IMR-90 (cell line): ENCODE measurements around the gene C1orf116. TPM values are rescaled to one million over a fixed set of nuclear protein-coding genes. Genes with fewer than 3 reads are reported as not detected.

Experiments
- ATAC-seq: fragments of 200-7000 bp; cut with Tn5 transposase; 2 replicates; pipeline ENCODE4 v1.9.1; 2020; ENCODE audit warnings: low read depth, mild to moderate bottlenecking, moderate library complexity
- BruUV-seq: library from RNA; stranded (reverse); fragments of 400-500 nt; replicated peaks from 2 replicates; lab custom pipeline; 2021; lab: Mats Ljungman, UMichigan
- CTCF ChIA-PET: fragments of 300-600 bp; formaldehyde crosslinking; extraction: SDS; loops from one replicate; lab custom pipeline; 2021; ENCODE audit warnings: antibody characterized with exemption; lab: Yijun Ruan, JAX
- POLR2A ChIA-PET: fragments of 300-600 bp; sonication (Branson Sonifier 250); formaldehyde crosslinking; loops from one replicate; lab custom pipeline; 2022; ENCODE audit warnings: antibody characterized with exemption; ENCODE audit not compliant: unreplicated experiment; lab: Charles Lee
- DNase-seq: peaks from one replicate; pipeline ENCODE4 v3.0.0; 2013
- H2AFZ ChIP-seq: replicated peaks from 2 replicates; pipeline ENCODE3; 2013; ENCODE audit warnings: low read length, mild to moderate bottlenecking; ENCODE audit not compliant: poor library complexity
- H2AK5ac ChIP-seq: 2 replicates; pipeline ENCODE4 v1.6.1; 2013; ENCODE audit warnings: low read depth, low read length, inconsistent platforms
- H2AK9ac ChIP-seq: replicated peaks from 2 replicates; pipeline ENCODE3; 2013; ENCODE audit warnings: mild to moderate bottlenecking, low read depth, low read length, moderate library complexity; ENCODE audit not compliant: poor library complexity
- H2BK120ac ChIP-seq: 2 replicates; pipeline ENCODE4 v1.6.1; 2013; ENCODE audit warnings: low read depth, low read length, inconsistent platforms
- H2BK15ac ChIP-seq: 3 replicates; pipeline ENCODE4 v1.6.1; 2013; ENCODE audit warnings: low read depth, low read length, inconsistent platforms
- H2BK20ac ChIP-seq: 2 replicates; pipeline ENCODE4 v1.6.1; 2013; ENCODE audit warnings: low read depth, mild to moderate bottlenecking, inconsistent platforms, low read length, moderate library complexity
- H2BK5ac ChIP-seq: 2 replicates; pipeline ENCODE4 v1.6.1; 2013; ENCODE audit warnings: mild to moderate bottlenecking, low read depth, low read length, inconsistent platforms; ENCODE audit not compliant: poor library complexity, severe bottlenecking
- H3K14ac ChIP-seq: replicated peaks from 2 replicates; pipeline ENCODE4 v1.6.1; 2013; ENCODE audit warnings: low read depth, low read length, inconsistent platforms
- H3K18ac ChIP-seq: 2 replicates; pipeline ENCODE4 v1.6.1; 2013; ENCODE audit warnings: low read depth, low read length, control low read depth
- H3K23ac ChIP-seq: 2 replicates; pipeline ENCODE4 v1.6.1; 2013; ENCODE audit warnings: low read depth, low read length, inconsistent platforms
- H3K27ac ChIP-seq: 2 replicates; pipeline ENCODE4 v1.5.1; 2013; ENCODE audit warnings: mild to moderate bottlenecking, control low read depth, low read length; ENCODE audit not compliant: insufficient read depth
- H3K27me3 ChIP-seq: 2 replicates; pipeline ENCODE4 v1.6.1; 2013; ENCODE audit warnings: low read length; ENCODE audit not compliant: control insufficient read depth, insufficient read depth
- H3K36me3 ChIP-seq: 2 replicates; pipeline ENCODE4 v1.6.1; 2013; ENCODE audit warnings: low read length, mixed read lengths; ENCODE audit not compliant: control insufficient read depth, insufficient read depth
- H3K4ac ChIP-seq: 2 replicates; pipeline ENCODE4 v1.6.1; 2013; ENCODE audit warnings: low read depth, low read length, inconsistent platforms
- H3K4me1 ChIP-seq: 2 replicates; pipeline ENCODE4 v1.6.1; 2013; ENCODE audit warnings: low read length, mixed read lengths; ENCODE audit not compliant: control insufficient read depth, insufficient read depth
- H3K4me2 ChIP-seq: 2 replicates; pipeline ENCODE4 v1.6.1; 2013; ENCODE audit warnings: low read depth, mild to moderate bottlenecking, control low read depth, low read length, moderate library complexity
- H3K4me3 ChIP-seq: 2 replicates; pipeline ENCODE4 v1.5.1; 2013; ENCODE audit warnings: low read depth, mild to moderate bottlenecking, control low read depth, low read length, moderate library complexity; ENCODE audit not compliant: insufficient read depth
- H3K56ac ChIP-seq: 2 replicates; pipeline ENCODE4 v1.6.1; 2013; ENCODE audit warnings: low read length, inconsistent platforms; ENCODE audit not compliant: insufficient read depth; ENCODE audit errors: extremely low read depth
- H3K79me1 ChIP-seq, 2 experiments: 2 replicates each; pipeline ENCODE4 v1.6.1; 2013; ENCODE audit warnings: low read length in 2 of 2, inconsistent platforms in 1 of 2, low read depth in 1 of 2
- H3K9ac ChIP-seq: 2 replicates; pipeline ENCODE4 v1.6.1; 2013; ENCODE audit warnings: low read depth, low read length, control low read depth
- H3K9me1 ChIP-seq: 2 replicates; pipeline ENCODE4 v1.6.1; 2013; ENCODE audit warnings: low read length, inconsistent platforms; ENCODE audit not compliant: insufficient read depth
- H3K9me3 ChIP-seq: 2 replicates; pipeline ENCODE4 v1.6.1; 2013; ENCODE audit warnings: low read length; ENCODE audit not compliant: control insufficient read depth, insufficient read depth
- H4K20me1 ChIP-seq: 2 replicates; pipeline ENCODE4 v1.6.1; 2013; ENCODE audit warnings: low read length, inconsistent platforms; ENCODE audit not compliant: insufficient read depth
- H4K5ac ChIP-seq: 2 replicates; pipeline ENCODE4 v1.6.1; 2013; ENCODE audit warnings: mild to moderate bottlenecking, low read depth, low read length, control low read depth
- H4K8ac ChIP-seq, 2 experiments: 2 replicates each; pipeline ENCODE4 v1.6.1; 2013; ENCODE audit warnings: low read depth in 2 of 2, low read length in 2 of 2, control low read depth in 1 of 2, inconsistent platforms in 1 of 2
- H4K91ac ChIP-seq: 2 replicates; pipeline ENCODE4 v1.6.1; 2013; ENCODE audit warnings: low read depth, low read length, inconsistent platforms; ENCODE audit not compliant: insufficient read depth
- BHLHE40 ChIP-seq: fragments of 150-350 bp; IDR thresholded peaks from 2 replicates; pipeline ENCODE4 v1.6.1; 2016; ENCODE audit warnings: mild to moderate bottlenecking, low read depth, low read length
- FOS ChIP-seq: fragments of 150-350 bp; IDR thresholded peaks from 2 replicates; pipeline ENCODE4 v1.6.1; 2016; ENCODE audit warnings: low read depth, low read length
- MAFK ChIP-seq: IDR thresholded peaks from 2 replicates; pipeline ENCODE4 v1.6.1; 2012; ENCODE audit warnings: low read depth, low read length, improper control_type of control experiment
- MXI1 ChIP-seq: IDR thresholded peaks from 2 replicates; pipeline ENCODE4 v1.6.1; 2012; ENCODE audit warnings: low read depth, mild to moderate bottlenecking, low read length, moderate library complexity, borderline replicate concordance
- NFE2L2 ChIP-seq: fragments of 150-350 bp; IDR thresholded peaks from 2 replicates; pipeline ENCODE4 v1.6.1; 2016; ENCODE audit warnings: low read depth, mild to moderate bottlenecking, low read length
- POLR2A ChIP-seq: IDR thresholded peaks from 2 replicates; pipeline ENCODE4 v1.6.1; 2012; ENCODE audit warnings: mild to moderate bottlenecking, low read depth, low read length
- RAD21 ChIP-seq: IDR thresholded peaks from 2 replicates; pipeline ENCODE4 v1.6.1; 2012; ENCODE audit warnings: low read length, improper control_type of control experiment
- RFX5 ChIP-seq: IDR thresholded peaks from 2 replicates; pipeline ENCODE4 v1.8.0; 2012; ENCODE audit warnings: low read depth, mild to moderate bottlenecking, low read length, moderate library complexity
- WGBS, 2 experiments: methylation state at CpG; one replicate each; pipeline versions ENCODE4 v1.1.5 to v1.1.7; 2013; ENCODE audit warnings: missing lambda C conversion rate in 2 of 2; ENCODE audit not compliant: insufficient read length in 1 of 2; ENCODE audit errors: extremely low coverage in 2 of 2; 5-methylcytosine and 5-hydroxymethylcytosine counted together
- dilution Hi-C: fragments of 300-500 bp; cut with HindIII; formaldehyde crosslinking; loops from one replicate; pipeline ENCODE4 v1.14.3; 2018; ENCODE audit warnings: low sequenced_read_pairs; ENCODE audit not compliant: unreplicated experiment
- in situ Hi-C: fragments of 300-500 bp; cut with MboI; formaldehyde crosslinking; loops from 3 replicates; pipeline ENCODE4 v1.14.3; 2019; ENCODE audit warnings: low sequenced_read_pairs, inconsistent platforms, mixed read lengths
- intact Hi-C: fragments of 100-400 bp; cut with micrococcal nuclease; formaldehyde crosslinking; loops from 2 replicates; pipeline ENCODE4 v1.10.0; 2022
- polyA plus RNA-seq, 3 experiments: library from polyadenylated mRNA; depleted of rRNA; stranded (reverse); fragments of >200 nt; gene quantifications; 2 replicates each; pipeline ENCODE4 v1.2.3, GENCODE V29; 2012; ENCODE audit warnings: low replicate concordance in 1 of 3
- total RNA-seq: library from RNA; depleted of rRNA; stranded (reverse); fragments of >200 nt; gene quantifications from 2 replicates; pipeline ENCODE4 v1.2.3, GENCODE V29; 2012
- TF ChIP-seq, protein P1 (sequence below): conservative IDR thresholded peaks from 2 replicates; pipeline ENCODE4 v1.5.1; 2012; ENCODE audit warnings: mild to moderate bottlenecking, low read depth, low read length, improper control_type of control experiment
- TF ChIP-seq, protein P2 (sequence below): fragments of 150-350 bp; IDR thresholded peaks from 2 replicates; pipeline ENCODE4 v1.6.1; 2016; ENCODE audit warnings: low read depth, mild to moderate bottlenecking, low read length, moderate library complexity, borderline replicate concordance

C1orf116 gene
- total and polyA plus RNA-seq, 2 of the 4 experiments (the other 2 are of a cell fraction): under 0.01 to 0.03 TPM

DNA sequence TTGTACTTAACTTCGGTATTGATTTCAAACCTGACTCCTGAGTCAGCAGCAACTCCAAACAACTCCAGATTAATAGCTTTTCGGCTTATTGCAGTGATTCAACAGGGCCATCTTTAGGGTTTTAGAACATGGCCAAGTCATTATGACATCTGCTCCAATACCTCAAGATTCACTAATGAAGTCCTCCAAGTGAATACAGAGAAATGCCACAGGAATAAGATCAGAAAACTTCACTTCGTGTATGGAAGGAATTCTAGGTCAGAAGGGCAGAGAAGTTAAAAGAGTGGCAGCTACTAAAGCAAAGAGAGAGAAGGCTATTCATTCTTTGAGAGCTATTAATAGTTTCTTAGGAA lies 7.6 kb upstream of the C1orf116 start:
- no peak overlapping the region for H2BK15ac ChIP-seq
- no peak overlapping the region for H3K4me2 ChIP-seq
- peaks cover 2% of the 10 kb centered on the region for H3K4me1 ChIP-seq
- no peak overlapping the region for H4K8ac ChIP-seq
- no TSS peak for BruUV-seq
- H2BK20ac ChIP-seq: no peak overlapping the region
- intact Hi-C loops: no loop called here
- no peaks in the 10 kb centered on the region for H3K9me3 ChIP-seq
- H3K27me3 ChIP-seq: no peaks in the 10 kb centered on the region
- peaks cover 5% of the 10 kb centered on the region; the same call in 1 of the 2 replicates for H3K9me1 ChIP-seq
- no CpG with 5 or more reads among the region's 3 CpGs for WGBS, 2 experiments
- TF ChIP-seq, protein P1, sequence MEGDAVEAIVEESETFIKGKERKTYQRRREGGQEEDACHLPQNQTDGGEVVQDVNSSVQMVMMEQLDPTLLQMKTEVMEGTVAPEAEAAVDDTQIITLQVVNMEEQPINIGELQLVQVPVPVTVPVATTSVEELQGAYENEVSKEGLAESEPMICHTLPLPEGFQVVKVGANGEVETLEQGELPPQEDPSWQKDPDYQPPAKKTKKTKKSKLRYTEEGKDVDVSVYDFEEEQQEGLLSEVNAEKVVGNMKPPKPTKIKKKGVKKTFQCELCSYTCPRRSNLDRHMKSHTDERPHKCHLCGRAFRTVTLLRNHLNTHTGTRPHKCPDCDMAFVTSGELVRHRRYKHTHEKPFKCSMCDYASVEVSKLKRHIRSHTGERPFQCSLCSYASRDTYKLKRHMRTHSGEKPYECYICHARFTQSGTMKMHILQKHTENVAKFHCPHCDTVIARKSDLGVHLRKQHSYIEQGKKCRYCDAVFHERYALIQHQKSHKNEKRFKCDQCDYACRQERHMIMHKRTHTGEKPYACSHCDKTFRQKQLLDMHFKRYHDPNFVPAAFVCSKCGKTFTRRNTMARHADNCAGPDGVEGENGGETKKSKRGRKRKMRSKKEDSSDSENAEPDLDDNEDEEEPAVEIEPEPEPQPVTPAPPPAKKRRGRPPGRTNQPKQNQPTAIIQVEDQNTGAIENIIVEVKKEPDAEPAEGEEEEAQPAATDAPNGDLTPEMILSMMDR: no peak
- TF ChIP-seq POLR2A: no peak
- no peak for TF ChIP-seq NFE2L2
- TF ChIP-seq, protein P2, sequence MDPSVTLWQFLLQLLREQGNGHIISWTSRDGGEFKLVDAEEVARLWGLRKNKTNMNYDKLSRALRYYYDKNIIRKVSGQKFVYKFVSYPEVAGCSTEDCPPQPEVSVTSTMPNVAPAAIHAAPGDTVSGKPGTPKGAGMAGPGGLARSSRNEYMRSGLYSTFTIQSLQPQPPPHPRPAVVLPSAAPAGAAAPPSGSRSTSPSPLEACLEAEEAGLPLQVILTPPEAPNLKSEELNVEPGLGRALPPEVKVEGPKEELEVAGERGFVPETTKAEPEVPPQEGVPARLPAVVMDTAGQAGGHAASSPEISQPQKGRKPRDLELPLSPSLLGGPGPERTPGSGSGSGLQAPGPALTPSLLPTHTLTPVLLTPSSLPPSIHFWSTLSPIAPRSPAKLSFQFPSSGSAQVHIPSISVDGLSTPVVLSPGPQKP: no peak
- no peak for TF ChIP-seq MAFK
- no peak for TF ChIP-seq FOS
- TF ChIP-seq MXI1: no peak
- no peak for TF ChIP-seq BHLHE40
- TF ChIP-seq RAD21: no peak
- no peak for TF ChIP-seq RFX5
- no peak overlapping the region for H2AFZ ChIP-seq
- no peak overlapping the region for H3K4me3 ChIP-seq
- in situ Hi-C loops: no loop called here
- POLR2A ChIA-PET: interaction anchor here (0.7 kb wide), 1 partner anchor 13 kb away, joined by 3 read pairs; the partner anchor contains the start of gene PFKFB2
- H2AK5ac ChIP-seq: no peak overlapping the region
- ATAC-seq (peak; percentile 60), DNase-seq (peak; percentile 43)
- H3K23ac ChIP-seq: no peak overlapping the region
- no peak overlapping the region for H2AK9ac ChIP-seq
- no peak overlapping the region for H3K56ac ChIP-seq
- H3K4ac ChIP-seq: no peak overlapping the region
- CTCF ChIA-PET: no interaction called here
- no peak overlapping the region for H3K9ac ChIP-seq
- no peaks in the 10 kb centered on the region for H3K36me3 ChIP-seq
- no peak overlapping the region for H3K27ac ChIP-seq
- dilution Hi-C loops: no loop called here
- peak overlapping the region; percentile 6 for H2BK5ac ChIP-seq
- H3K14ac ChIP-seq: no peak overlapping the region
- H4K91ac ChIP-seq: no peak overlapping the region
- no peak overlapping the region for H2BK120ac ChIP-seq
- H4K5ac ChIP-seq: no peak overlapping the region
- no peaks in the 10 kb centered on the region for H4K20me1 ChIP-seq
- H3K18ac ChIP-seq: no peak overlapping the region
- H3K79me1 ChIP-seq: peaks cover 0 to 2% of the 10 kb centered on the region in 2 experiments; a peak in 1 of 4 replicates
